Activated naive CD4-positive, alpha-beta T cell treated with anti-CD3 and anti-CD28 coated beads, Interleukin-2, amount 50 U/mL, for 16 hours (primary cell): Measurements from ENCODE around the gene NTNG2.
A peak's percentile ranks its signal among the peaks of the same experiment; 100 is the strongest.

Source experiments
- DNase-seq: peaks from one replicate; pipeline ENCODE4 v3.0.0-alpha.2; 2020

The NTNG2 gene

GRCh38 chr9:132269704-132270516 lies 108.1 kb downstream of the NTNG2 start:
- peak; percentile 63 for DNase-seq

GRCh38 chr9:132274861-132275260 lies 113.0 kb downstream of the NTNG2 start:
- DNase-seq, result no peak

- no peak for DNase-seq
Observed at GRCh38 chr9:132283165-132283564, 121.3 kb downstream of the NTNG2 start.

GRCh38 chr9:132283863-132284262 lies 122.0 kb downstream of the NTNG2 start:
- DNase-seq, result no peak

- DNase-seq, result no peak
Observed at GRCh38 chr9:132287256-132287760, 125.5 kb downstream of the NTNG2 start.

GRCh38 chr9:132288361-132288760 lies 126.5 kb downstream of the NTNG2 start:
- no peak for DNase-seq

GRCh38 chr9:132288966-132289365 lies 127.1 kb downstream of the NTNG2 start:
- no peak for DNase-seq

GRCh38 chr9:132293145-132293721 lies 131.4 kb downstream of the NTNG2 start:
- DNase-seq, result no peak
